ENCODE data around the gene YWHAE. TPM values are rescaled to one million over a fixed set of nuclear protein-coding genes. Genes with fewer than 3 reads are reported as not detected.

YWHAE gene
- total RNA-seq, 2 donors from 2014 or later, result 247 to 515 TPM

GRCh38 chr17:1351275-1351674, 48.7 kb downstream of the YWHAE start:
- H3K4me3 Mint-ChIP-seq, result no peak overlapping the region
- no peaks in the 10 kb centered on the region for H3K9me3 Mint-ChIP-seq
- no peak for ATAC-seq (replicated peaks)
- peaks cover 94% of the 10 kb centered on the region for H3K36me3 Mint-ChIP-seq (ENCODE audit: low read depth)
- peaks cover 8% of the 10 kb centered on the region for H3K4me1 Mint-ChIP-seq
- no peaks in the 10 kb centered on the region for H3K27me3 Mint-ChIP-seq
- no peak overlapping the region for H3K27ac Mint-ChIP-seq

DNA sequence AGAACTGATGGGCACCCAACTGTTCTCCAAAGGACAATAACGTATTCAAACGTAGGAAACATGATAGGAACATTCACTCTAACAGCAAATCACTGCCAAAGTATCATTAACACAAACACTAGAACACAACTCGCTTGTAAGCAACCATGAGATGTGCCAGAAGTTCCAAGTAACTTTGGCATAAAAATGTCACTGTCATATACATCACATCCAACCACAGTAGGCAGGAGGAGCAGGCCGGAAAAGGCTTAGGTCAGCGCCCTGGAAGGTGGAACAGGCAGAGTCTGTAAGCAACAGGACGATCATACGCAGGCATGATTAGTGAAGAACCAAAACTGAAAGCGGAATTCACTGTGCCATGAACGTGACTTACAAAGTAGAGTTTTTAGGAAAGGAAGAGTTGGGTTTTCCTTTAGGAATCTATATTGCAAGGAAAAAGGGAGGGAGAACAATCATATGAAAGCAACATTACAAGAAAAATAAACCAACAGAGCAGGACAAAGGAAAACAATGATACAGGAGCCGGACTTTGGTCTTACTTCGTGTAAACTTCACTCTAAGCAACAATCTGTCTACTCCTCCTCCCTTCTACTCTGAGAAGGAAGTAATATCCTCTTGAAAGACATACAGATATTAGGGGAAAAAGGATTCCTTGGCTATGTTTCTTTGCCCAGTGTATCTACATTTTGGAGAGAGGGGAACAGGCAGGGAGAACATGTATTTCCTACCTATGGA, 52.3 kb downstream of the YWHAE start:
- Mint-ChIP-seq H3K4me1 (peaks cover 8% of the 10 kb centered on the region), H3K4me3 (peak overlapping the region; percentile 61), H3K27me3 (no peaks in the 10 kb centered on the region), H3K36me3 (ENCODE audit: low read depth) (peaks cover 96% of the 10 kb centered on the region), H3K27ac (peak overlapping the region; percentile 86), H3K9me3 (no peaks in the 10 kb centered on the region)
- peak; percentile 53 for ATAC-seq (replicated peaks)

DNA sequence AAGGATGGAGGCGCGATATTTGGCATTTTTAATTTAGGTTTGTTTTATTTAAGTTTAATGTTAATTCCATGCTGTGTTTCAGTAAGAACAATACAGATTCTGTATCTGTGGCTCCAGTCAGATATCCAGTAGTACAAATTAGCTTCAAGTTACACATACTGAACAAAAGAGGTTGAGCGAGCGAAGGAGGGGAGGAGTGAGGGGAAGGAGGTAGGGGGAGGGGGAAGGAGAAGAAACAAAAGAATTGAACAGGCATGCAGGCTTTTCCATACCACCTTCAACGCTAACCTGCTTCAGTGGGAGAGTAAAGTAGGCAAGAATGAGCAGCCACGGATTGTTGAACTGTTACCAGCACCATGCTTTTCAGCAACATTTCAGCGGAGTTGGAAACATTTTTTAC, 55.5 kb downstream of the YWHAE start:
- H3K4me1 Mint-ChIP-seq, result peaks cover 8% of the 10 kb centered on the region
- H3K9me3 Mint-ChIP-seq, result no peaks in the 10 kb centered on the region
- H3K27me3 Mint-ChIP-seq, result no peaks in the 10 kb centered on the region
- no peak overlapping the region for H3K4me3 Mint-ChIP-seq
- ATAC-seq (replicated peaks), result no peak
- H3K36me3 Mint-ChIP-seq (ENCODE audit: low read depth), result peaks cover 68% of the 10 kb centered on the region
- no peak overlapping the region for H3K27ac Mint-ChIP-seq

GRCh38 chr17:1343554-1343953, 56.5 kb downstream of the YWHAE start:
- Mint-ChIP-seq H3K9me3 (no peaks in the 10 kb centered on the region), H3K4me1 (peaks cover 8% of the 10 kb centered on the region), H3K36me3 (ENCODE audit: low read depth) (peaks cover 59% of the 10 kb centered on the region), H3K27ac (no peak overlapping the region), H3K27me3 (no peaks in the 10 kb centered on the region), H3K4me3 (no peak overlapping the region)
- no peak for ATAC-seq (replicated peaks)

- Mint-ChIP-seq H3K36me3 (ENCODE audit: low read depth) (peaks cover 29% of the 10 kb centered on the region), H3K9me3 (no peaks in the 10 kb centered on the region), H3K27ac (no peak overlapping the region), H3K27me3 (no peaks in the 10 kb centered on the region), H3K4me1 (no peaks in the 10 kb centered on the region), H3K4me3 (no peak overlapping the region)
- no peak for ATAC-seq (replicated peaks)
These were observed 59.7 kb downstream of the YWHAE start for GRCh38 chr17:1340371-1340770.

GRCh38 chr17:1331708-1332107, 68.3 kb downstream of the YWHAE start:
- H3K36me3 Mint-ChIP-seq (ENCODE audit: low read depth), result no peaks in the 10 kb centered on the region
- H3K9me3 Mint-ChIP-seq, result no peaks in the 10 kb centered on the region

GRCh38 chr17:1329745-1330343, 70.2 kb downstream of the YWHAE start:
- Mint-ChIP-seq H3K9me3 (no peaks in the 10 kb centered on the region), H3K27me3 (no peaks in the 10 kb centered on the region), H3K36me3 (ENCODE audit: low read depth) (no peaks in the 10 kb centered on the region), H3K4me1 (peaks cover 10% of the 10 kb centered on the region), H3K4me3 (no peak overlapping the region), H3K27ac (no peak overlapping the region)
- ATAC-seq (replicated peaks), result no peak

More at GRCh38 chr17:1331708-1332107, 68.3 kb downstream of the YWHAE start:
- peaks cover 10% of the 10 kb centered on the region for H3K4me1 Mint-ChIP-seq
- H3K4me3 Mint-ChIP-seq, result peak overlapping the region; percentile 5
- no peaks in the 10 kb centered on the region for H3K27me3 Mint-ChIP-seq
- ATAC-seq (replicated peaks), result peak; percentile 37
- no peak overlapping the region for H3K27ac Mint-ChIP-seq

GRCh38 chr17:1328437-1328836, 71.6 kb downstream of the YWHAE start:
- Mint-ChIP-seq H3K27ac (no peak overlapping the region), H3K4me1 (peaks cover 15% of the 10 kb centered on the region), H3K27me3 (peaks cover 4% of the 10 kb centered on the region), H3K4me3 (no peak overlapping the region), H3K9me3 (no peaks in the 10 kb centered on the region), H3K36me3 (ENCODE audit: low read depth) (no peaks in the 10 kb centered on the region)
- no peak for ATAC-seq (replicated peaks)

DNA sequence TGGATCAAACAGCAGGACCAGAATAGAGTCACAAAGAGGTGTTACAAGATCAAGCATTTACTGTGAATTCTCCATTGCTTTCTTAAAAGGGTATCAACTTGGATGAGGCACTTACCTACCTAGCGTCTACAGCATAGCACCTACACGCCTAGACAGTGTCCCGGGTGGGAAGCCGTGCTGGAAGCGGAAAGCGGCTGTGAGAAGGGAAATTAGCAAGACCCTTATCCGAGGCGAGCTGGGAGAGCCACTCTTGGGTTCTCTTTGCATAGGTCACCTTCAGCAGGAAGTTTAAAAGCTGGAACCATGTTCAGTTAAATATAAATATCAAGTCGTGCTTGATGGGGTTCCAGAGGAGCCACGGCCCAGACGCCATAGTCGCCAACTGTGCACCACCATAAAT, 74.3 kb downstream of the YWHAE start:
- Mint-ChIP-seq H3K4me3 (no peak overlapping the region), H3K27me3 (peaks cover 7% of the 10 kb centered on the region), H3K9me3 (no peaks in the 10 kb centered on the region), H3K36me3 (ENCODE audit: low read depth) (no peaks in the 10 kb centered on the region), H3K4me1 (peaks cover 4% of the 10 kb centered on the region), H3K27ac (no peak overlapping the region)
- no peak for ATAC-seq (replicated peaks)

GRCh38 chr17:1324201-1324771, 75.7 kb downstream of the YWHAE start:
- no peak overlapping the region for H3K4me3 Mint-ChIP-seq
- ATAC-seq (replicated peaks), result no peak
- H3K27me3 Mint-ChIP-seq, result peaks cover 7% of the 10 kb centered on the region
- H3K27ac Mint-ChIP-seq, result no peak overlapping the region
- peaks cover 4% of the 10 kb centered on the region for H3K4me1 Mint-ChIP-seq
- H3K9me3 Mint-ChIP-seq, result no peaks in the 10 kb centered on the region
- no peaks in the 10 kb centered on the region for H3K36me3 Mint-ChIP-seq (ENCODE audit: low read depth)

- no peaks in the 10 kb centered on the region for H3K9me3 Mint-ChIP-seq
- H3K36me3 Mint-ChIP-seq (ENCODE audit: low read depth), result no peaks in the 10 kb centered on the region
- H3K27me3 Mint-ChIP-seq, result peaks cover 7% of the 10 kb centered on the region
- H3K27ac Mint-ChIP-seq, result no peak overlapping the region
- no peak overlapping the region for H3K4me3 Mint-ChIP-seq
- ATAC-seq (replicated peaks), result no peak
- H3K4me1 Mint-ChIP-seq, result peaks cover 4% of the 10 kb centered on the region
These were observed 76.7 kb downstream of the YWHAE start for GRCh38 chr17:1323336-1323735.

- no peaks in the 10 kb centered on the region for H3K9me3 Mint-ChIP-seq
- H3K4me3 Mint-ChIP-seq, result no peak overlapping the region
- H3K36me3 Mint-ChIP-seq (ENCODE audit: low read depth), result no peaks in the 10 kb centered on the region
- peaks cover 7% of the 10 kb centered on the region for H3K27me3 Mint-ChIP-seq
- H3K27ac Mint-ChIP-seq, result no peak overlapping the region
- ATAC-seq (replicated peaks), result no peak
- H3K4me1 Mint-ChIP-seq, result peaks cover 4% of the 10 kb centered on the region
These were observed 77.5 kb downstream of the YWHAE start for GRCh38 chr17:1322480-1322879.

- ATAC-seq (replicated peaks), result no peak
- H3K4me1 Mint-ChIP-seq, result peaks cover 4% of the 10 kb centered on the region
These were observed 78.0 kb downstream of the YWHAE start for GRCh38 chr17:1322014-1322428.

GRCh38 chr17:1315891-1316403, 84.1 kb downstream of the YWHAE start:
- H3K27me3 Mint-ChIP-seq, result peaks cover 6% of the 10 kb centered on the region
- no peaks in the 10 kb centered on the region for H3K4me1 Mint-ChIP-seq
- no peak overlapping the region for H3K4me3 Mint-ChIP-seq
- no peak for ATAC-seq (replicated peaks)
- no peaks in the 10 kb centered on the region for H3K9me3 Mint-ChIP-seq
- no peaks in the 10 kb centered on the region for H3K36me3 Mint-ChIP-seq (ENCODE audit: low read depth)
- no peak overlapping the region for H3K27ac Mint-ChIP-seq

More at GRCh38 chr17:1322014-1322428, 78.0 kb downstream of the YWHAE start:
- Mint-ChIP-seq H3K27me3 (peaks cover 7% of the 10 kb centered on the region), H3K36me3 (ENCODE audit: low read depth) (no peaks in the 10 kb centered on the region), H3K27ac (no peak overlapping the region), H3K4me3 (no peak overlapping the region), H3K9me3 (no peaks in the 10 kb centered on the region)

- Mint-ChIP-seq H3K27me3 (peaks cover 6% of the 10 kb centered on the region), H3K9me3 (no peaks in the 10 kb centered on the region), H3K27ac (no peak overlapping the region), H3K4me3 (no peak overlapping the region), H3K4me1 (no peaks in the 10 kb centered on the region), H3K36me3 (ENCODE audit: low read depth) (no peaks in the 10 kb centered on the region)
- ATAC-seq (replicated peaks), result no peak
These were observed 84.6 kb downstream of the YWHAE start for GRCh38 chr17:1315409-1315808.

Data from activated T-helper 17 cell treated with anti-CD3 and anti-CD28 coated beads, Interleukin-2, amount 50 U/mL, for 72 hours (primary cell).